IPS DF 6.9 (cell line): ENCODE data around the gene PXDC1.
"Not testable (repeated sequence)": the region's sequence is repeated elsewhere in the genome, so short reads cannot be mapped to it uniquely, and the experiment has no call there.

Experiments used
- DNase-seq: peaks from one replicate; pipeline ENCODE4 v3.0.0-alpha.2; 2013; ENCODE audit warnings: low read depth, low spot score
- H3K27ac ChIP-seq: one replicate; pipeline ENCODE4 v1.5.1; 2013; ENCODE audit warnings: low read length, control low read depth
- H3K27me3 ChIP-seq: 2 replicates; pipeline ENCODE4 v1.6.1; 2013; ENCODE audit warnings: mild to moderate bottlenecking, low read length; ENCODE audit not compliant: control insufficient read depth, insufficient read depth
- H3K36me3 ChIP-seq: 2 replicates; pipeline ENCODE4 v1.6.1; 2013; ENCODE audit warnings: low read length; ENCODE audit not compliant: control insufficient read depth, insufficient read depth
- H3K4me1 ChIP-seq: 2 replicates; pipeline ENCODE4 v1.6.1; 2013; ENCODE audit warnings: low read length; ENCODE audit not compliant: control insufficient read depth, insufficient read depth
- H3K4me3 ChIP-seq: 2 replicates; pipeline ENCODE4 v1.5.1; 2013; ENCODE audit warnings: mild to moderate bottlenecking, low read length
- H3K9me3 ChIP-seq: 2 replicates; pipeline ENCODE4 v1.6.1; 2013; ENCODE audit warnings: low read length, inconsistent platforms; ENCODE audit not compliant: control insufficient read depth, insufficient read depth
- WGBS: extraction: QIAGEN DNeasy Blood & Tissue Kit; methylation state at CpG from one replicate; pipeline ENCODE4 v1.1.7; 2013; ENCODE audit warnings: mixed read lengths, missing lambda C conversion rate; ENCODE audit not compliant: insufficient read length, insufficient coverage; 5-methylcytosine and 5-hydroxymethylcytosine counted together

The PXDC1 gene

DNA sequence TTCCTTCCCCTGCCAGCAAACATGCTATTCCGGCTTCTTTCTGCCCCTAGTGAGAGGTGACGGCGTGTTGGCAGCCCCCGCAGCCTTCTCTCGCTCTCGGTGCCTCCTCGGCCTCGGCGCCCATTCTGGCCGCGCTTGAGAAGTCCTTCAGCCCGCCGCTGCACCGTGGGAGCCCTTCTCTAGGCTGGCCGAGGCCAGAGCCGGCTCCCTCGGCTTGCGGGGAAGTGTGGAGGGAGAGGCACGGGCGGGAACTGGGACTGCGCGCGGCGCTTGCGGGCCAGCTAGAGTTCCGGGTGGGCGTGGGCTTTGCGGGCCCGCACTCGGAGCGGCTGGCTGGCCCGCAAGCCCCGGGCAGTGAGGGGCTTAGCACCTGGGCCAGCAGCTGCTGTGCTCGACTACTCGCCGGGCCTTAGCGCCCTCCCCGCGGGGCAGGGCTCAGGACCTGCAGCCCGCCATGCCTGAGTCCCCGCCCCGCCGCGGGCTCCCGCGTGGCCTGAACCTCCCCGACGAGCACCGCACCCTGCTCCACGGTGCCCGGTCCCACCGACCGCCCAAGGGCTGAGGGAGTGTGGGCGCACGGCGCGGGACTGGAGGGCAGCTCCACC, 20.0 kb upstream of the PXDC1 start:
- no peaks in the 10 kb centered on the region for H3K9me3 ChIP-seq
- no CpG with 5 or more reads among the region's 57 CpGs for WGBS
- H3K27ac ChIP-seq, result no peak overlapping the region
- no peaks in the 10 kb centered on the region for H3K27me3 ChIP-seq
- DNase-seq, result no peak
- no peaks in the 10 kb centered on the region for H3K36me3 ChIP-seq
- H3K4me3 ChIP-seq, result no peak overlapping the region
- no peaks in the 10 kb centered on the region for H3K4me1 ChIP-seq

GRCh38 chr6:3770023-3770720, 18.7 kb upstream of the PXDC1 start:
- Histone ChIP-seq H3K4me3 (no peak overlapping the region), H3K36me3 (no peaks in the 10 kb centered on the region), H3K27me3 (no peaks in the 10 kb centered on the region), H3K27ac (no peak overlapping the region), H3K9me3 (no peaks in the 10 kb centered on the region), H3K4me1 (no peaks in the 10 kb centered on the region)
- DNase-seq, result no peak
- no CpG with 5 or more reads among the region's 10 CpGs for WGBS

GRCh38 chr6:3769610-3770009, 18.1 kb upstream of the PXDC1 start:
- H3K27ac ChIP-seq, result no peak overlapping the region
- no peaks in the 10 kb centered on the region for H3K36me3 ChIP-seq
- DNase-seq, result no peak
- H3K4me1 ChIP-seq, result peaks cover 2% of the 10 kb centered on the region
- no CpG with 5 or more reads among the region's 6 CpGs for WGBS
- H3K9me3 ChIP-seq, result no peaks in the 10 kb centered on the region
- H3K4me3 ChIP-seq, result no peak overlapping the region
- no peaks in the 10 kb centered on the region for H3K27me3 ChIP-seq

DNA sequence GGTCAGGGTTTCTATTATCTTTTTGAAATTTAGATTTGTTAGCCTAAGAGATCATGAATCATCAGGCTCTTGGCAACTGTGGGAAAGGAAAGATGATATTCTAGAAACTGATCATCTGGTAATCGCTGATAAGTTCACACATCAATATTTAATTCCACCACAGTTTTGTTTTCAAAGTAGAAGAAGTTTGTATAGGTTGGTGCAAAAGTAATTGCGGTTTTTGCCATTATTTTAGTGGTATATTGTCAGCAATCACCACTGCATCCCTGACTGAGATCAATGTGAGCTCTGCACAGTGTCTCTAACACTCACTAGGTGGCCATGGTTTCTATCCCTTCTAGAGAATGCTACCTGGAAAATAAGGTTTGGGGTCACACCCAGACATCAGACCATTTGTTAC, 17.0 kb upstream of the PXDC1 start:
- Histone ChIP-seq H3K27me3 (no peaks in the 10 kb centered on the region), H3K36me3 (no peaks in the 10 kb centered on the region), H3K4me1 (peaks cover 3% of the 10 kb centered on the region), H3K4me3 (no peak overlapping the region), H3K9me3 (no peaks in the 10 kb centered on the region), H3K27ac (no peak overlapping the region)
- no peak for DNase-seq
- WGBS, result no CpG with 5 or more reads among the region's 2 CpGs

DNA sequence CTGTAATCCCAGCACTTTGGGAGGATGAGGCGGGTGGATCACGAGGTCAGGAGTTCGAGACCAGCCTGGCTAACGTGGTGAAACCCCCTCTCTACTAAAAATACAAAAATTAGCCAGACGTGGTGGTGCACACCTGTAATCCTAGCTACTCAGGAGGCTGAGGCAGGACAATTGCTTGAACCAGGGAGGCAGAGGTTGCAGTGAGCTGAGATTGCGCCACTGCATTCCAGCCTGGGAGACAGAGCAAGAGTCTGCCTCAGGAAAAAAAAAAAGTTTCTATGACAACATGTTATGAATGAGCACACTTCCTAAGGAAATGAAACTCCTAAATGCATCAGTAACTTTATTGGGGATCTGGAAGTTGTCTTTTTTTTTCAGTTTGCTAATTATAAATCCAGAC, 16.0 kb upstream of the PXDC1 start:
- not testable (repeated sequence) for H3K36me3 ChIP-seq, DNase-seq, H3K9me3 ChIP-seq, H3K27ac ChIP-seq, H3K4me1 ChIP-seq, H3K27me3 ChIP-seq, H3K4me3 ChIP-seq
- no CpG with 5 or more reads among the region's 6 CpGs for WGBS

DNA sequence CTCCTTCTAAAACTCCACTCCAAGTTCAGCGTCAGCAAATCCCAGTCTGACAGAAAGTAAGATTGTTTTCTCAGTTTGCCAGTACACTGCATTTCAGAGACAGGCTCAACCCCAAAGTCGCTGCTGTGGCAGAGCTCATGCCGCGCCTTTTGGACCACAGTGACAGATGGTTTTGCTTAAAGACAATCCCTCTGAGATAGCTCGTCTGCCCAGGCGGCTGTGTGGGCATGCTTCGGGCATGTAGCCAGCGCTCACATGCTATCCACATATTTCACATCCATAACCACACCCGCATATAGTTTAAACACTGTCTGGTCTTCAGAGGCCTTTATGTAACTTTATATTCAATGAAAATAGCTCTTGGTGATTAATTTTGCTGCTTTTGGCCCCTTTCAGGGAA, 14.7 kb upstream of the PXDC1 start:
- no CpG with 5 or more reads among the region's 9 CpGs for WGBS
- no peak for DNase-seq
- H3K4me1 ChIP-seq, result peaks cover 3% of the 10 kb centered on the region

DNA sequence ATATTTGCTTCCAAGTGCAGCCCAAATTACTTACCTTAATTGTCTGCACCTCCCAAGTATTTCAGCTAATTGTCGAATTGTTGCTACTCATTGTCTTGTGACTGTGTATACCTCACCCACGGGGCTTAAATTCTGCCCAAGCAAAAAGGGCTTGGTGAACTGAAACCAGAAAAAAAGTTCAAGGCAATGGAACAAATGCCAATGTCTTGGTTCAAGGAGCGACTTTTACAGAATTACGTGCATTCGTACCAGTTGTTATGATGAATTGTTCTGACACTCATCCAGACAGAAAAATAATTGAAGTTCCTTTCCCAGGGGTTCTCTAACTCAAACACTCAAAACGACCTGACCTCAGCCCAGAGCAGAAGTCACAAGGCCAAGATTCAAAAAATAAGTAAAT, 13.9 kb upstream of the PXDC1 start:
- H3K27ac ChIP-seq, result no peak overlapping the region
- no peak overlapping the region for H3K4me3 ChIP-seq
- no peaks in the 10 kb centered on the region for H3K9me3 ChIP-seq
- H3K36me3 ChIP-seq, result no peaks in the 10 kb centered on the region
- no peaks in the 10 kb centered on the region for H3K27me3 ChIP-seq
- no CpG with 5 or more reads among the region's 6 CpGs for WGBS
- no peak for DNase-seq
- peaks cover 3% of the 10 kb centered on the region for H3K4me1 ChIP-seq

More for the DNA sequence above, 14.7 kb upstream of the PXDC1 start:
- Histone ChIP-seq H3K27me3 (no peaks in the 10 kb centered on the region), H3K4me3 (no peak overlapping the region), H3K9me3 (no peaks in the 10 kb centered on the region), H3K27ac (no peak overlapping the region), H3K36me3 (no peaks in the 10 kb centered on the region)

GRCh38 chr6:3764516-3765335, 13.2 kb upstream of the PXDC1 start:
- H3K27ac ChIP-seq, result no peak overlapping the region
- H3K4me1 ChIP-seq, result peaks cover 3% of the 10 kb centered on the region
- WGBS, result no CpG with 5 or more reads among the region's 5 CpGs
- no peaks in the 10 kb centered on the region for H3K9me3 ChIP-seq
- no peak overlapping the region for H3K4me3 ChIP-seq
- DNase-seq, result no peak
- no peaks in the 10 kb centered on the region for H3K36me3 ChIP-seq
- no peaks in the 10 kb centered on the region for H3K27me3 ChIP-seq

DNA sequence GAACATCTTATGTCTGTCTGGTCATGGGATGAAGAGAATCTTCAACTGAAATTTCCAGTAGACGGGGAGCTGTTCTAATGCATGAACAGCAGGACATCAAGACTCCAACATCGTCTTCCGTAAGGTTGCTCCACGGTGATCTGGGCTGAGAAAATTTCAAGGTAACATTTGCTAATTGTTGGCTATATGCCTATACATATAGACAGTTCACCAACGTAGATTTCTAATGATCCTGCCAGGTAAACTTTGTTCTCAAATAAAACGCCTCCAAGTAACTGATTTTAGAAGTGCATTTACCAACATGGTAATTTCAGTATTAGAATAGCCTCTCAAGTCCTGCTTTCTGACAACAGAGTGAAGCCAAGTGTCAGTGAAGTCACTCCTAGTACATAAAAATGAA, 11.3 kb upstream of the PXDC1 start:
- no CpG with 5 or more reads among the region's 6 CpGs for WGBS
- Histone ChIP-seq H3K4me3 (no peak overlapping the region), H3K36me3 (no peaks in the 10 kb centered on the region), H3K27me3 (no peaks in the 10 kb centered on the region), H3K27ac (no peak overlapping the region), H3K4me1 (peaks cover 3% of the 10 kb centered on the region), H3K9me3 (no peaks in the 10 kb centered on the region)
- no peak for DNase-seq

GRCh38 chr6:3762359-3762758, 10.8 kb upstream of the PXDC1 start:
- no peaks in the 10 kb centered on the region for H3K36me3 ChIP-seq
- peaks cover 3% of the 10 kb centered on the region for H3K4me1 ChIP-seq
- no peak overlapping the region for H3K27ac ChIP-seq
- WGBS, result no CpG with 5 or more reads among the region's 15 CpGs
- no peak overlapping the region for H3K4me3 ChIP-seq
- no peaks in the 10 kb centered on the region for H3K27me3 ChIP-seq
- no peak for DNase-seq
- H3K9me3 ChIP-seq, result no peaks in the 10 kb centered on the region
